NOMO-1 treated with dmso at 0.1 percent for 144 hours (cell line): Measurements from ENCODE around the gene SPTB.

ENCODE experiments used
- DNase-seq: peaks from one replicate; lab custom pipeline; 2025; ENCODE audit not compliant: unreplicated experiment; lab: John Stamatoyannopoulos, UW

The SPTB gene

DNA sequence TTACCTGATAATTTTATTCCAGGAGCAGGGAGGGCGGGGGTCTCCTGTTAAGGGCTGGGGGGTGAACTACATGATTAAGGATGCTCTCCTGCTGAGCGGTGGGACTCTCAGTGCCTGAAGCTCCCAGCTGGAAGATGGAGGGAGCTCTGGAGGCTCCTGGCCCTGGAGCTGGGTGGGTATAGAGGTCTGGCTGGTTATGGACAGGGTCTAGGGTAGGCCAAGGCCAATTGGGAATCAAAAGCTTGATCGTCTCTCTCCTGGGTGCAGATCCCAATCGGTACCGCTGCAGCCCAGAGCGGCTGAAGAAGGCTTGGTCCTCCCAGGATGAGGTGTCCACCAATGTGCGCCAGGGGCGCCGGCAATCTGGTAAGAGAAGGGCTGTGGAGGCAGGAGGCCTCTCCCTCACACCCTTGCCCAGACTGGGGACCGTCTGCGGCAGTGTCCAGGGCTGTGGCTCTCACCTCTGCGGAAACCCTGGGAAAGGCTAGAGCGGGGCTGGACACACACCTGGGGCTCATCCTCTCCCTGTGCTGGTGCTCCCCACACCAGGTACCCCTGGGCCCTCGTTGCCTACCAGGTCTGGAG is 147.1 kb downstream of the SPTB start:
- no peak for DNase-seq

DNA sequence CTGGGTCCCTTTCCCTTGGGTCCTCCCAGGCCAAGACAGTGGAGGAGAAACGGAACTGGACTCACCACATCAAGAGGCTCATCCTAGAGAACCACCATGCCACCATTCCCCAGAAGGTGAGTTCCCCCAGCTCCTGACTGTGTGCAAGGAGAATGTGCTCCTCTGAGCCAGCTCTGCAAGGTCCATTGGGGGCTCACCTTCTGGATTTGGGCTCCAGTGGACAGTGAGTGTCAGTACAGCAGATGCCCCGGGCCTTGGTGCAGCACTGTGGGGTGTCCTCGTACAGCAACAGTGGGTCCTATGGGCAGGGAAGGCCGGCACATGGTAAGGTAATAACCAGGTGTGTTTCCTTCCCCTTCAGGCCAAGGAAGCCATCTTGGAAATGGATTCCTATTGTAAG is 147.6 kb downstream of the SPTB start:
- DNase-seq = no peak

DNA sequence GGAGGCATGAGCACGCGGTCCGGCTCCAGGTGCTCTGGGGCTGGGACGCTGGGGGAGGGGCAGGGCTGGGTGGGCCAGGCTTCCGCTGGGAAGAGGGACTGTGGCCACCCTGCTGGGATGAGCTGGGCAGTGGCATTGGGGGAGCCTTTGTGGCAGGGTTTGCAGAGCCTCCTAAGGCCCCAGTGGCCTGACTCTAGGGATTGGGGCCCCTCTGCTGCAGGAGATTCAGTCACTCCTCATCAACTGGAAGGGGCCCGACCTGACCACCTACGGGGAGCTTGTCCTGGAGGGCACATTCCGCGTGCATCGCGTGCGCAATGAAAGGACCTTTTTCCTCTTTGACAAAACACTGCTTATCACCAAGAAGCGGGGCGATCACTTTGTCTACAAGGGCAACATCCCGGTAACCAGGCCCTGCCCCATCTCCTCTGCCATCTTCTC is 148.5 kb downstream of the SPTB start:
- DNase-seq = no peak

DNA sequence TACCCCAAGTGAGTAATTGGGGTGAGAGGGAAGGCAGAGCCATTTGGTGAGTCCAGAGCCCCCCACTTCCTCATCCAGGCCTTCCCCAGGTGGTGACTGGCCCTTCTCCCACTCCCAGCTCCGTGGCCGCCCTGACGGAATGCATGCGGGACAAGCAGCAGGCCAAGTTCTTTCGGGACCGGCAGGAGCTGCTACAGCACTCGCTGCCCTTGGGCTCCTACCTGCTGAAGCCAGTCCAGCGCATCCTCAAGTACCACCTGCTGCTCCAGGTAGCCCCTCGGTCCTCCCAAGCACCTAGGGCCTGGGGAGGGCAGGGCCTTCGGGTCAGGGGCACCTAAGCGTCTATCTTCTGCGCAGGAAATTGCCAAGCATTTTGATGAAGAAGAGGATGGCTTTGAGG is 149.0 kb downstream of the SPTB start:
- no peak for DNase-seq

DNA sequence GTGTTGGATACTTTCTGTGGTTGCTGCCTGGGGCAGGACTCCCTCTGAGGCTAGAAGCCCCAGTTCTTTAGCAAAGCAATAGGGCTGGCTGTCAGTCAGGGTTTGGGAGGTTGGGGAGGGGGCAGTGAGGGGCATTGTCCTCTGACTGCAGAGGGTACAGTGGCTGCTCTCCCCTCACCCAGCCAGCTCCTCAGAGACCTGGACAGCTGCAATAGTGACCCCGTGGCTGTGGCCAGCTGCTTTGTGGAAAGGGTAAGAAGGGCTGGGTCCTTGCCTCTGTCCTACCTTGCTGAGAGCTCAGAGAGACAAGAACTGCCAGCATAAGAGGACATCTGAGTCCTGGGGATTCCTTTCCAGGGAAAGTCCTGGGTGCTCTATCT is 149.7 kb downstream of the SPTB start:
- no peak for DNase-seq

DNA sequence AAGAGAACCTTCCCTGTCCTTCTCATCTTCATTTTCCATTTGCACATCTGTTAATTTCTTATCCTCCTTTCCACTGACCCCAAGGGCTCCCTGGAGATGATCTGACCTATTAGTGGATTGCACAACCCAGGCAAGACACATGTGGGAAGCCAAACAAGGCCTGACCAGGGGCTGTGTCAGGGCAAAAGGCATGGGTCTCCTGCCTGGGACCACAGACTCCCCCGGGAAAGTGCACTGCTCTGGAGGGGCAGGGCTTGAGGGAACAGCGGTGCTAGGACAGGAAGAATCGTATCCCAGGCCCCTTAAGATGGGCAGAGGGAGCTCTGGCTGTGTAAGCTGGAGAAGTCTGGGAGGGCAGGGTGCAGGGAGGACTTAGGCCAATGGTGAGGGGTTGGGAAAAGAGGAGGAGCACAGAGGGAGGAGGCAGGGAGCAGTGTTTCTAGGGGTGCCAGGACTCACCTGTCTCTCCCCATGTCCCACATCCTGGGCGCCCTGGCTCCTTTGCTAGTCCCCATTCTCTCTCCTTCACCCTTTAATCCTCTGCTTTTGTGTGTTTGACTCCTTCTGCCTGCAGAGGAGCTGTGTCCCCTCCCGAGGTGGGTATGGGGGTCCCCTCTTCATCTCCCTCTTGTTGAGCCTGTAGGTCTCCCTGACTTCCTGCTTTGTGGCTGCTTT is 150.2 kb downstream of the SPTB start:
- DNase-seq = no peak

DNA sequence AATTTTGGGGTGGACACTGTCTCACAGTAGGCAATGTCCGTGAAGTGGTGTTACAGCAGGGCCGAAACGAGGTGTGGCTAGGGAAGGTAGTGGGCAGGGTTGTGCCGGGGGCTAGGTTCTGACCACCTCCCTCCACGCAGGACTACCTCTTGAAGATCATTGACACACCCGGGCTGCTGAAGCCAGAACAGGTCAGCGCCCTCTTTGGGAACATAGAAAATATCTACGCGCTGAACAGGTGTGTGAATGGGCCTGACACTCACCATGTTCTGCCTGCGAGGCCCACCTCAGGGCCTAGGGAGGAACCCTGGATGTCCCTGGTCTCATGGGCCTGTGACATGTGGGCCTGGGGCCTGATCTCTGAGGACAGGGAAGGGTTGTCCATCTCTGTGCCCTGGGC is 150.9 kb downstream of the SPTB start:
- DNase-seq = no peak

DNA sequence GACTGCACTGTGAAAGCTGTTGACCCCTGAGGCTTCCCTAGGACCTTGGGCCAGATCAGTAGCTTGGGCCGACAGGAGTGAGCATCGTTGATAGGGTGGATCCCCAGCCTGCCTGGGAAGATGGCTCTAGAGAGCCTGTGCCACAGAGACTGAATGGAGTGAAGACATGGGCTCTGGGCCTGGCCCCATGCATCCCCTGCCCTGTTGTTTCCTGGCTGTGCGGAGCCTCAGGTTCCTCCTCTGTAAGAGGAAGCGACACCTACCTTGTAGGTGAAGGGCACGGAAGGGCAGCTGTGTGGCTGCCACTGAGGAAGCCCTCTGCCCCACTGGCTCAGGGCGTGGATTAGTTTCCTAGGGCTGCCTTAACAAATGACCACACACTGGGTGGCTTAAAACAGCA is 151.6 kb downstream of the SPTB start:
- DNase-seq = no peak

DNA sequence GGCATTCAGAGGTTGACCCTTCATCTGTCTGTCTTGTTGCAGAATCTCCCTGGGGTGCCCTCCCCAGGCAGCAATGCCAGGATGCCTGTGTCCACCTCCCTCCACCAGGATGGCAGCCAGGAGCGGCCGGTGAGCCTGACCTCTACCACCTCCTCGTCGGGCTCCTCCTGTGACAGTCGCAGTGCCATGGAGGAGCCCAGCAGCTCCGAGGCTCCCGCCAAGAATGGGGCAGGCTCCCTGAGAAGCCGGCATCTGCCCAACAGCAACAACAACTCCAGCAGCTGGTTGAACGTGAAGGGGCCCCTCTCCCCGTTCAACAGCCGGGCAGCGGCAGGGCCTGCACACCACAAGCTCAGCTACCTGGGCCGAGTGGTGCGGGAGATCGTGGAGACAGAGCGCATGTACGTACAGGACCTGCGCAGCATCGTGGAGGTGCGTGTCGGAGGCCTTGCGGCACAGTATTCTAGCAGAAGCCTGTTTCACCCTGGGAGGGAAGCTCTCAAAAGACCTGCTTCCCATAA is 152.1 kb downstream of the SPTB start:
- DNase-seq = no peak

DNA sequence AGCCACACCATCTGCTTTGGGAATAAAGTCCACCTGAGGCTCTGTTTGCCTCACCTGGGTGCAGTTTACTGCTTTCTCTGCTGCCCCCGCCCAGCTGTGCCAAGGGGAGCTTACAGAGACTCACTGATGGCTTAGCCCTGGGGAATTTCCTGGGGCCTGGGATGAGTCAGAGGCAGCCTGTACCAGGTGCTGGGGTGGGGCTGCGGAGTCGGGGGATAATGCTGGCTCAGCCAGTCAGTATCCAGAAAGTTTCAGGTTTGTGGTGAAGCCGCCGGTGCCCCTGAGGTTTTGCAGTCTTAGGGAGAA is 153.2 kb downstream of the SPTB start:
- no peak for DNase-seq

DNA sequence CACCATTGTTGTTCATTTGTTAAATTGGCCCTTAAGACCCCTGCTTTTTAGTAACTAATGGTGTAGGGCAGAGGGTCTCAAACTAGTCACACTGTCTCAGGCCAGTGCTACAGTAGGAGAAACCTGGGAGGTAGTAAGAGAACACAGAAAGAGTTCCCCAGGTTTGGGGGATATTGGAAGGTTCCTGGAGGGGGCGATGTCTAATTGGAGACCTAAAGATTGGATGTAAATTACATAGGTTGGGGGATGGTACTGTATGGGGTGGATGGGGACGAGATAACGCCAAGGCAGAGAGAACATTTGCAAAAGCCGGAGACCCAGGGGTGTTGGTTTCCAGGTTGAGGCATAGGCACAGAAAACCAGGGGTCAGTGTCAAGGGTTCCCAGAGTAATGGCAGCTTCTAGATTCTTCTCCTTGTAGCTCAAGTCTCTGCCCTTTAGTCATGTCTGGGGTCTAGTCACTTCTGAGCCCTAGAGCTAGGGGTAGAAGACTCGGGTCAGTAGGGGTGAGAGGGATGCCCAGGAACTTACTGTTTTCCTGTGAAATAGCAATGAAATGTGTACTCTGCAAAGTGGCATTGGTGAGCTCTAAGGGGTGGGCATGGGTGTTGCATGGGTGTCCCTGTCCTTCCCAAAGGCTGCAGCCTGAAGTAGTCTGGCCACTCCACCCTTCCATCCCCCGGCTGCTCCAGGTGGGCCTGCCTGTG is 153.7 kb downstream of the SPTB start:
- no peak for DNase-seq

DNA sequence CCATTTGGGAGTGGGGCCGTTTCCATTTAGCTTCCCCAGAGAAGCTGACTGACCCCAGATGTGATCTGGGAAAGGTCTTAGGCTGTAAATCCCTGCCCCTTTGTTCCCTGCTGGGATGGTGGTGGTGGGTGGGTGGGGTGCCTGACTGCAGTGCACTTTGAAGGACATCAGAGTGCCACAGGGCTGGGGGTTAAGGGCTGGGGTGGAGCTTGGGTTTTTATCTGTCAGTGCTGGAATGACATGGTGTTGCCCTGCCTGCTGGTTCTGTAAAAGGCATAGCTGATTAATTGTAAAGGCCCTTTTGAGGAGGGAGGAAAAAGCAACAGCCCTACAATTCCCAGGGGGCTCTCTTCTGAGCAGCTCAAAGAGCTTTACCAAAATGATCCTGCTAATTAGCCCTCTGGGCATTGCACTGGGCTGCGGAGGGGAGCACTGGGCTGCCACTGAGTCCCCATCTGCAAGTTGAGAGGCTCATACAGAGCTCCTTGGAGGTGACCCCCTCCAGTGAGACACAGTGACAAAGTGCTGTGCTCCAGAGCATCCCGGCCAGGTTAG is 154.4 kb downstream of the SPTB start:
- no peak for DNase-seq

DNA sequence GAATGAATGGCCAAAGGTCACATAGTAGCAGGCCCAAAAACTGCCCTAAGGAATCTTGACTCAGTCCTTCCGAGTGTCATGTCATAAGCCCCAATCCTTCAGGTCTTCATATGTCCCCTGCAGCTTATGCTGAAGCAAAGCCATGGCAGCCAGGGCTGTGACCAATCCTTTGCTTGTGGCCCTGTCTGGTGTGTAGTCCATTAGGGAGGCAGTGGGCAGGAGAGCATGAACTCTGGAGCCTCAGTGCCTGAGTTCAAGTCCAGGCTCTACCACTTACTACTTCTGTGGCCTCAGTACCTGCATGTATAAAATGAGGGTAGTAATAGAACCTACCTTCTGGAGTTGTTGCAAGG is 155.2 kb downstream of the SPTB start:
- no peak for DNase-seq

DNA sequence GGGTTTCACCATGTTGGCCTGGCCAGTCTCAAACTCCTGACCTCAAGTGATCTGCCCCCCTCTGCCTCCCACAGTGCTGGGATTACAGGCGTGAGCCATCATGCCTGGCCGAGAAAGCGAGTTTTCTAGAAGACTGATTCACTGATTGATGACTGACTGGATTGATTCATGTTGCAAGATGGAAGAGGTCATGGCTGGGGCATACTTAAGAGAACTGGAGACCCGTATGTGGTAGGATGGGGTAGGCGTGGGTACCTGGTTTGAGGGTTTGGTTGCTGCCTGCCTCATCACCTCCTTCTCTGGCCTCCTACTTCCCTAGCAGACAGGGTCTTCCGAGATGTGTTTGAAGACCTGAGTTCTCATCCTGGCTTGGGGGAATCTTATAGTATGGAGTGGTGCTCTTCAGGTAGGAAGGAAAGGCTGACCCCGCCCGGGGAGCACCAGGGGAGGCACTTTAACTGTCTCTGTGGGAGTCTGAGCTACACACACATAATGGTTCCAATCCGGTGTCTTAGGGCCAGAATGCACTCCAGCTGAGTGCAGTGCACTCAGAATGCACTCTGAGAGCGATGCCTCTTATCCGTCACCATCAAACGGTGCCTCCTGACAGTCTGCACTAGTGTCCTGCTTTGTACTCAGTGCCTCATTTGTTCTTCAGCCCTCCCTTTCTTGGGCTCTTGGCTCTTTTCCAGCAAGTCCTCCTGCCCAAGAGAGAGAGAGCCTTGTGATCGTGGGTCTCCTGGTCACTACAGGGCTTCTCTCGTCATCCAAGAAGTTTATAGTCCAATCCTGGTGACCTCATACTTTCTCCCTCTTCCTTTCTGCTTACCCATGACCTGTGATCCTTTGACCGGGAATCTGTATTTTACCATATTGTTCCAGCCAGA is 155.8 kb downstream of the SPTB start:
- DNase-seq = no peak

DNA sequence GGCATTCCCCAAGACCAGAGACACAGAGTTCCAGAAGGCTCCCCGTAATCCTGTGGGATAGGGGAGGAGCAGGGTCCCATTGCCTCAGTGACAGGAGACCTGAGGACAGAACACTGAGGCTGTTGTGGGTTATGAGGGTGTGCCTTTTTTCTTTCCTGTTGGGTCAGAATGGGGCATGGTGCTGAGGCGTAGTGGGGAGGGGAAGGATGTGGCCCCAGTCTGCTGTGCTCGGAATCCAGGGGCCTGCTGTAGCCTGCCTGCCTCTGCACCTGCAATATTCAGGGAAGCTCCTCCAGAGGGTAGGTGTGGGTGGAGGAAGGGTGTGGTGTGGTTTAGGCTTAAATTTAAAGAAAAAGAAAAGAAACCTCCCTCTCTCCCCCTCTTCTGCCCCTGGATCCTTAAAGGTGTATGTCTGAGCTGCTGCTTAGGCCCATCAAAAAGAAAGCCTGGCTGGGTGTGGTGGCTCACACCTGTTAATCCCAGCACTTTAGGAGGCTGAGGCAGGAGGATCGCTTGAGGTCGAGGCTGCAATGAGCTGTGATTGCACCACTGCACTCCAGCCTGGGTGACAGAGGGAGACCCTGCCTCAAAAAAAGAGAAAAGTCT is 156.8 kb downstream of the SPTB start:
- no peak for DNase-seq

DNA sequence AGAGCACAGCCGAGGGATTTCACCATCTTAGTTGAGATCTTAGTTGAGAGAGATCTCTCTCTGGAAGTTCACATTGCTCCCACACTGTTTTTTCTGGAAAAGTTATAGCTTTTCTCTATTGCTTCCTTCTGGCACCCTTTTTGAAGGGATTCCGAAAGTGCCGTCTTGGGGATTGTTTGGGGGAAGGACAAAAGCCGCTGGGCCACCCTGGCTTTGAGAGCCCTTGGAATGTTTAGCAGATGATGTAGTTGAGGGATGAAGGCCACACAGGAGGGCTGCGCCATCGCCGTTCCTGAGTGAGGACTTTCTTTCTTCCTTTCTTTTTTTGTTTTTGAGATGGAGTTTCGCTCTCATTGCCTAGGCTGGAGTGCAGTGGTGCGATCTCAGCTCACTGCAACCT is 157.8 kb downstream of the SPTB start:
- DNase-seq = no peak

DNA sequence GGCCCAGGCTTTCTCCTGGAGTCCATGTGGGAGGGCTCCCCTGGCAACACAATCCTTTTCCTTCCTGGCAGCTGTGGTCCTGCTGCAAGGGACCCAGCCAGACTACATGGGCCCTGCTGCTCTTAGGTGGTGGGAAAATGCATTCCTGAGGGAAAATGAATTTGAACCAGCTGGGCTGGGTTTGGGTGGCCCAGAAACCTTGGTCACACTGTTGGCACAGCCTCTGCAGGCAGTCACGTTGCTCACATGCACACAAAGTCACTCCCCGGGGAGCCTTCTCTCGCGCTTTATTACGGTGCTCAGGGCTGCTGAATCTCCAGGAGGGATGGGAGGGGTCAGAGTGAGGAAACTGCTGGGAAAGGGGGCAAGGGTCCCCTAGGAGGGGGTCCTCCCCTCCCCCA is 158.3 kb downstream of the SPTB start:
- DNase-seq = no peak

DNA sequence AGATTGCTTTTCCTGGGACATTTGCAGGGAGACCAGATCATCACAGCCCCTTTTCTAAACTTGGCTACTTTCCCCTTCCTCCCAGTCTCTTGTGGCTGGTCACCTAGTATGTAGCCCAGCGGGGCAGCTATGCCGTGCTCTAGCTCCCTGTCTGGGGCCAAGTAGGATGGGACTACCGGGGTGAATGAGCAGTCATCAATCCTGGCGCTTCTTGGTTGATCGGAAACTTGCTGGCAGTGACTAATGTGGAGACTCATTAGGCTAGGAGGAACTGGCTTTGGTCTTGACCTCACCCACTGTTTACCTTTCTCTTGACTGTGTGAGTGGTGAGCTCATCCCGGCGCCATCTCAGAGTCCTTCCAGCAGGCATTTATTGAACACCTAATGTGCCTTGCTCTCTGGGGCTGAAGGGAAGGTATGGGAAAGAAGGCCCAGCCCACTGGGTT is 159.6 kb downstream of the SPTB start:
- DNase-seq = peak; percentile 65

DNA sequence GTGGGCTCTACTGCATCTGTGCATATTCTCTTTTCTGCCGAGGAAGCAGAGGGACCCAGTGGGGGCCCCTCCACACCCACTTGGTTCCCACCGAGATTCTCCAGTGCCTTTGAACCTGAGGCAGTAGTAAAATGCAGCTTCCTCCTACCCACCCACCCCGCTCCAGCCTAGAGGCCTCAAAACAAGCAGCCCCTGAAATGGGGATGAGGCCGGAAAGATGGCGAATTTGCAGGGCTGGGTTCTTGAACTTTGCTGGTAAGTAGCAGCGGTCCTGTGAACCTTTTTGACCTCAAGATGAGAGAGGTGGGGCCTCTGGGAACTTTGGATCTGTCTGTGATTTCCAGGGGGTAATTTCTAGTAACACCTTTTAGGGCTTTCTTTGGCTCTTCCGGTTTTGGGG is 160.1 kb downstream of the SPTB start:
- DNase-seq = no peak

DNA sequence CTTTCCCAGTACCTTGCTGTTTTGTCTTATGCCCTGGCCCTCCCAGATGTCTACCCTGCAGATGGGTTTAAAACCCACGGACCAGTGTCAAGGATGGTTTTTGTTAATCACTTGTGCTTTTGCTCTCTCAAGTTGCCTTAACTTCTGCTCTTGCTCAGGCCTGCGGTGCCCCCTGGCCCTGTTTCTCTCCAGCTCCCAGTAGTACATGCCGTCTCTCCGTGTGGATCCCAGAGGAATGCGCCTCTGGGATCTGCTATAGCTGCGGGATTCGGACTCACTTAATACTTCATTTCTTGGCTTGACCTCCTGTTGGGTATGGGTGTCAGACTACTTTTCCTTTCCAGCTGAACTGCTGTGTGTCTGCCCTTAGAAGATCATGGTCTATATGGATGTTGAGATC is 160.9 kb downstream of the SPTB start:
- no peak for DNase-seq

DNA sequence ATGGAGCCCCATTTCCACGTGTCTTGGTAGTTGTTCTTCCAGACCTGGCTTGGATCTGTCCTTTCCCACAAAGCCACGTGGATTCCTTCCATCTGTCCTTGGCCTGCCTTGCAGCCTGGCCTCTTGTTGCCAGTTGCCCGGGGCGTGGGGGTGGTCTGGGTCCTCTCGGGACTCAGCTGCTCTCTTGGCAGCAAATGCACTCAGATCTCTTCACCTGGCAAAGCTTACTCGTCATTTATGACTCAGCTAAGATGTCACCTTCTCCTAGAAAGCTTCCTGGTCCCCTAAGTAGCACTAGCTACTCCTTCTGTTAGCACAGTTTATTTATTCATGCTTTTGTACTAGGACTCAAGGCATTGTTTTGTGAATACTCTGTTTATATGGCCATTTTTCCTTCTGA is 161.8 kb downstream of the SPTB start:
- DNase-seq = no peak
